Motor neuron (in vitro differentiated cells): Measurements from ENCODE around the gene COG4. TPM values are rescaled to one million over a fixed set of nuclear protein-coding genes. Genes with fewer than 3 reads are reported as not detected.
A peak's percentile ranks its signal among the peaks of the same experiment; 100 is the strongest.
"Not testable (repeated sequence)": the region's sequence is repeated elsewhere in the genome, so short reads cannot be mapped to it uniquely, and the experiment has no call there.

Experiments
- ATAC-seq, 8 experiments: fragments of 200-7000 bp; cut with Tn5 transposase; replicated peaks in 6 of 8; 2 replicates each; pipeline ENCODE4 v1.8.0; 2021; ENCODE audit warnings: mild to moderate bottlenecking in 8 of 8, moderate library complexity in 8 of 8
- H3K27ac ChIP-seq, 2 donors: fragments of 250-450 bp; sonication (Bioruptor Pico); 2 replicates each; pipeline ENCODE4 v1.9.0; 2021; ENCODE audit warnings: antibody characterized with exemption in 2 of 2, mild to moderate bottlenecking in 2 of 2, moderate library complexity in 1 of 2
- H3K4me1 ChIP-seq, 2 donors: fragments of 250-450 bp; sonication (Bioruptor Pico); replicated peaks in 1 of 2; 2 replicates each; pipeline ENCODE4 v1.6.1; 2021; ENCODE audit warnings: antibody characterized with exemption in 2 of 2, mild to moderate bottlenecking in 2 of 2, moderate library complexity in 1 of 2
- H3K4me3 ChIP-seq, 5 donors: fragments of 250-450 bp; sonication (Bioruptor Pico); 2 replicates each; pipeline ENCODE4 v1.9.0; 2021; ENCODE audit warnings: antibody characterized with exemption in 5 of 5, mild to moderate bottlenecking in 5 of 5, moderate library complexity in 4 of 5
- WGBS, 10 experiments: fragments of 450-650 bp; shearing (Covaris generic); methylation state at CpG; one replicate each; pipeline ENCODE4 v1.0.0; 2022; 5-methylcytosine and 5-hydroxymethylcytosine counted together
- in situ Hi-C, 9 experiments: fragments of 400-800 bp; cut with MboI; loops; one replicate each; pipeline ENCODE4 v1.15.0; 2021; ENCODE audit warnings: low sequenced_read_pairs in 9 of 9, low pct_unique_long_range_greater_than_20kb in 2 of 9; ENCODE audit not compliant: unreplicated experiment in 9 of 9
- total RNA-seq, 8 experiments: library from RNA; unstranded; fragments of 300-600 nt; gene quantifications; 2 replicates each; pipeline versions ENCODE4 v1.2.3 to v1.2.4, GENCODE V29; 2022

COG4 gene
- total RNA-seq, 8 experiments from 2014 or later: 43.4 to 84.9 (median 53.6) TPM

DNA sequence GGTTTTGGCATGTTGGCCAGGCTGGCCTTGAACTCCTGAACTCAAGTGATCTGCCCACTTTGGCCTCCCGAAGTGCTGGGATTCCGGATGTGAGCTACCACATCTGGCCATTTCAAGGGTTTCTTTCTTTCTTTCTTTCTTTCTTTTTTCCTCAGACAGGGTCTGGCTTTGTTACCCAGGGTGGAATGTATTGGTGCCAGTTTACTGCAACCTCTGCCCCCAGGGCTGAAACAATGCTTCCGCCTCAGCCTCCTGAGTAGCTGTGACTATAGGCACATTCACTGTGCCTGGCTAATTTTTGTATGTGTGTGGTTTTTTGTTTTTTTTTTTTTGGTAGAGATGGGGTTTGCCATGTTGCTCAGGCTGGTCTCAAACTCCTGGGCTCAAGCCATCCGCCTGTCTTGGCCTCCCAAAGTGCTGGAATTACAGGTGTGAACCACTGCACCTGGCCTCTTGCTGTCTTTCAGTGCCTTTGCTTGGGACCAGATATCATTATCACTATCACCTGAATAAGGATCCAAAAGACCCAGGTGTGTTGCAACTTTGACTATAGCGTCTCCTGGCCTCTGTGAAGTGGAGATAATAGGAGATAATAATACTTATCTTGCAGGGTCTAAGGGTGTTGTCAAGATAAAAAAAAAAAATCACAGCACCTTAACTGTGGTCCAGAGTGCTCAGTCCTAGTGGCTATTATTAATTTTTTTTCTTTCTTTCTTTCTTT lies 65.7 kb downstream of the COG4 start:
- Histone ChIP-seq H3K27ac (no peak overlapping the region), H3K4me3 (no peak overlapping the region), H3K4me1 (peaks cover 5 to 6% of the 10 kb centered on the region in 2 donors)
- no peak for ATAC-seq
- 76 to 100% (median 90%) methylated on average over 1 to 4 of the region's 5 CpGs; no CpG with 5 or more reads in 2 of the 10 experiments for WGBS, 10 experiments
- in situ Hi-C loops: no loop called here

- H3K4me3 ChIP-seq: no peak overlapping the region
- H3K27ac ChIP-seq: no peak overlapping the region
- ATAC-seq: no peak
- WGBS, 10 experiments: 17 to 88% (median 75%) methylated on average over 2 to 7 of the region's 7 CpGs; no CpG with 5 or more reads in 4 of the 10 experiments
- H3K4me1 ChIP-seq: peaks cover 5 to 6% of the 10 kb centered on the region in 2 donors
- in situ Hi-C loops: no loop called here
Observed at GRCh38 chr16:70455910-70456309, 67.4 kb downstream of the COG4 start.

DNA sequence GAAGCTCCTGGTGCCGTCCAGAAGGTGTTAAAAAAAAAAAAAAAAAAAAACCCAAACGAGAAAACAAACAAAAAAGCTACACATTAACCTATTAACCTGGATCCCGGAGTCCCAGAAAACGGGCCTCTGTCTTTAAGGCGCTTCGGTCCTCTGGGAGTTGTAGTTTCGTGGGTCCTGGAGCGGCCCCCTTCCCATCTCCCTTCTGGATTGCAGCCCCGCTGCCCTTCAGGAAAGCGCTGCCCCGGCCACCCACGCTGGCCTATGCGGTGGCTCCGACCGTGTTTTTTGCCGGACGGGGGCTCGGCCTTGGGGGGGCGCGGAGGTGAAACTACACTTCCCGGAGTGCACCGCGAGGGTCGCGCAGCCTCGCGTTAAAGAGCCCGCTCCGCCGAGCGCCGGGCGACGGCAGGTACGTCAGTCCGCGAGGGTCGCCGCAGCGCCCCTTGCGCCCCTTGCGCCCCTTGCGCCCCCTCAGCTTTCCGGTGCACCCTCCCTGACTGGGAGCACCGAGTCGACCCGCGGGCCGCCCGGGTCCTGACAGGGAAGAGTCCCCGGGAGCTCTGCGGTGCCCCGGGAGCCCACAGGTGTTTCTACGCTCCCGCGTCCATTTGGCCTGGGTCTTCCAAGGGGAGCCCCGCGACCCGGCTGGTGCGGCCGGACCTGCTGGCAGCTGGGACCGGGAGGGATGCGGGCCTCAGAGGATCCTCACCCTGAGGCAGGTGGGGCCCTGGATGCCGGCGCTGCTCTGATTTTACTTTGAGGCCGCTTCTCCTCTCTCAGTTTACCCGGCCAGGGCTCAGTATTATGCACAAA lies 68.9 kb downstream of the COG4 start, which contains the start of gene FCSK:
FCSK (plus strand) TSS at position 374 of the 813 bp plus-strand sequence. CDS start 8,596 bp downstream, outside the sequence.
- Histone ChIP-seq H3K27ac (peak within 1 kb of the TSS; percentile 100), H3K4me1 (peaks cover 5 to 6% of the 10 kb centered on the region in 2 donors), H3K4me3 (peak within 1 kb of the TSS; percentile 87 to 100 (median 92))
- in situ Hi-C loops: no loop called here
- peak; percentile 88 to 97 (median 95) for ATAC-seq
- WGBS, 10 experiments: 0 to 5% (median 1%) methylated on average over 1 to 15 of the region's 67 CpGs; no CpG with 5 or more reads in 3 of the 10 experiments

DNA sequence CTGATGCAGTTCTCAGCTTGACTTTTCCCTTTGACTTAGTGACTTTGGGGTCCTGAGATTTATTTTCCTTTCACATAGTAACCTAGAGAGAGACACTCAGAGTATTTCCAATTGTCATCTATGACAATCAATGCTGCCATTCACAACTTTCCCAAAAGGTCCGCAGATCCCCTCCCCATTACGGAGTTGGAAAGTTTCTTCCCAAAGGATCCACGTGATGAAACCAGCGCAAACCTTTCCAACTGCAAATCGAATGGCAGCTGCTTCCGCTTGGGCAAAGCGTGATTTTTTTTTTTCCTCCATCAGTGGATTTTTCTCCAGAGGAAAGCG lies 69.5 kb downstream of the COG4 start:
- 0 to 3% (median 0%) methylated on average over 2 to 8 of the region's 8 CpGs; no CpG with 5 or more reads in 2 of the 10 experiments for WGBS, 10 experiments
- in situ Hi-C loops: no loop called here
- peak; percentile 13 to 51 (median 24) for ATAC-seq
- Histone ChIP-seq H3K27ac (peak overlapping the region; percentile 100), H3K4me3 (peak overlapping the region; percentile 87 to 100 (median 92)), H3K4me1 (peaks cover 5 to 6% of the 10 kb centered on the region in 2 donors)

DNA sequence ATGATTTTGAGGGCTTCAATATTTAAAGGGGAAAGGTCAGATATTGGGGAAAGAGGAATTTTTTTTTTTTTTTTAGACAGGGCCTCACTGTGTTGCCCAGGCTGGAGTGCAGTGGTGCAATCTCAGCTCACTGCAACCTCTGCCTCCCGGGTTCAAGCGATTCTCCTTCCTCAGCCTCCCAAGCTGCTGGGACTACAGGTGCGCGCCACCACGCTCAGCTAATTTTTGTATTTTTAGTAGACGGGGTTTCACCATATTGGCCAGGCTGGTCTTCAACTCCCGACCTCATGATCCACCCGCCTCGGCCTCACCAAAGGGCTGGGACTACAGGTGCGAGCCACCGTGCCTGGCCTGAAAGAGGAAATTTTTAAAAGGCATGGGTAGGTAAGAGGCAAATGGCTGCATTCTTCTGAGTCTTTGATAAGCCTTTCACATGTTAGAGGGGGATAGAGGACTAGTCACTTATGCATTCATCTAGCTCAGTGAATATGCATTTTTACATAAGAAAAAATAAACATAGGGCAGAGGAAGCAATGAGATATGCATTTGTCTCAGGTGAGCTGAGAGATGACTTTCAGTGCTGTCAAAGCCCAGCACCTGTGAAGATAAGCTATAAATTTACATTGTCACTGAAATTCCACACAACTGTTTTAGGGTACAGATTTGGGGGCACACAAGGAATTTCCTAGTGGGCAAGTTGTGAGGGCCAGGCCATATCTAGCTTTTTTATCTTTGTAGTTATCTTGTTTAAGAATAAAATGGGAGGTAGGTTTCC lies 70.0 kb downstream of the COG4 start:
- 87 to 100% (median 96%) methylated on average over 1 to 8 of the region's 11 CpGs; no CpG with 5 or more reads in 4 of the 10 experiments for WGBS, 10 experiments
- Histone ChIP-seq H3K27ac (no peak overlapping the region), H3K4me3 (peak overlapping the region; percentile 87 to 100 (median 92)), H3K4me1 (peaks cover 5 to 6% of the 10 kb centered on the region in 2 donors)
- ATAC-seq: no peak
- in situ Hi-C loops: no loop called here

- 47% methylated on average over 6 of the region's 25 CpGs; no CpG with 5 or more reads in 9 of the 10 experiments for WGBS, 10 experiments
- H3K27ac ChIP-seq, H3K4me1 ChIP-seq, in situ Hi-C loops, H3K4me3 ChIP-seq, ATAC-seq: not testable (repeated sequence)
Observed at GRCh38 chr16:70451004-70451340, 72.4 kb downstream of the COG4 start.

GRCh38 chr16:70450142-70451003 lies 73.0 kb downstream of the COG4 start:
- ATAC-seq, in situ Hi-C loops, H3K4me1 ChIP-seq, H3K4me3 ChIP-seq, H3K27ac ChIP-seq: not testable (repeated sequence)
- WGBS, 10 experiments: 80 to 100% (median 100%) methylated on average over 1 to 7 of the region's 37 CpGs; no CpG with 5 or more reads in 3 of the 10 experiments

DNA sequence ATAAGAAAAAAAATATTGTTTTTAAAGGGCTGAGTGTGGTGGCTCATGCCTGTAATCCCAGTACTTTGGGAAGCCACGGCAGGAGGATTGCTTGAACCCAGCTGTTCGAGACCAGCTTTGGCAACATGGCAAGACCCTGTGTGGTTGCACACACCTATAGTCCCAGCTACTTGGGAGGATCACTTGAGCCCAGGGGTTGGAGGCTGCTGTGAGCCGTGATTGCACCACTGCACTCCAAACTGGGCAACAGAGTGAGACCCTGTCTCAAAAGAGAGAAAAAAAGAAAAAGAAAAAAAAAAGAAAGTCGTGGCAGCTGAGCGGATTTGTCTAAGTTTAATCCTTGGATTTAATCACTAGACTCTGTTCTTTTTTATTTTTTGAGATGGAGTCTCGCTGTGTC lies 75.3 kb downstream of the COG4 start:
- in situ Hi-C loops: no loop called here
- Histone ChIP-seq H3K4me1 (no peaks in the 10 kb centered on the region), H3K4me3 (no peak overlapping the region), H3K27ac (no peak overlapping the region)
- ATAC-seq: no peak
- WGBS, 10 experiments: 29 to 100% (median 87%) methylated on average over 1 to 6 of the region's 6 CpGs; no CpG with 5 or more reads in 2 of the 10 experiments

DNA sequence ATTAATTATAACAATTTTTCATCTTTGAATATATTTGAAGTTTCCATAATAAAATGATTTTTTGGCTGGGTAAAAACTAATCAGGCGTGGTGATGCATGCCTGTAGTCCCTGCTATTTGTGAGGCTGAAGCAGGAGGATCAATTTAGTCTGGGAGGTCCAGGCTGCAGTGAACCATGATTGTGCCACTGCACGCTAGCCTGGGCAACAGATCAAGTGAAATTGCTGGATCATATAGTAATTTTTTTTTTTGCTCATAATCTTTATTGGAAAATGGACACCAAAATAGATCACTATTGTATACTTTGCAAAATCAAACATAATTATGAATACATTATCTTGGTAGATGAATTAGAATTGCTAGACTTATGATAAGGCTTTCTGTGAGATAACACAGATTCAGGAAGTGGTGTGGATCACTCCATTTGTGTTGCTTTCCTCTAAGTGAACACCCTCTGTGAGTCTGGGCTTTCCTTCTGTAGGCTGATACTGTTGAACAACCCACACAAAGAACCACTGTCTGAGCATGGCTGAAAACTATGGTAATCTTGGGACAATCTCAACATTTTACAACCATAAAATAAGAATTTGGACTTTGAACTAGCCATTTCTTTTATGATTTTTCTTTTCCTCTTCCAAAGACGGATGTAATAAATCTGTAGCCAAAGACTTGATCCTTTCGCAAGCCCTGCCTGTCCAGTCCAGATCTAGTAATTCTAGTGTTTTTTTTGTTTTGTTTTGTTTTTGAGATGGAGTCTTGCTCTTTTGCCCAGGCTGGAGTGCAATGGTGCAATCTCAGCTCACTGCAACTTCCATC lies 78.9 kb downstream of the COG4 start:
- no peak overlapping the region for H3K4me3 ChIP-seq
- 79 to 100% (median 91%) methylated on average over 1 to 4 of the region's 4 CpGs for WGBS, 10 experiments
- peaks cover 5% of the 10 kb centered on the region in 2 donors for H3K4me1 ChIP-seq
- in situ Hi-C loops: no loop called here
- no peak for ATAC-seq
- H3K27ac ChIP-seq: no peak overlapping the region

GRCh38 chr16:70442344-70442743 lies 81.0 kb downstream of the COG4 start:
- in situ Hi-C loops: no loop called here
- Histone ChIP-seq H3K4me3 (no peak overlapping the region), H3K27ac (no peak overlapping the region), H3K4me1 (peaks cover 5 to 12% of the 10 kb centered on the region in 2 donors)
- WGBS, 10 experiments: 40 to 100% (median 83%) methylated on average over 1 to 5 of the region's 7 CpGs; no CpG with 5 or more reads in 2 of the 10 experiments
- ATAC-seq: no peak

DNA sequence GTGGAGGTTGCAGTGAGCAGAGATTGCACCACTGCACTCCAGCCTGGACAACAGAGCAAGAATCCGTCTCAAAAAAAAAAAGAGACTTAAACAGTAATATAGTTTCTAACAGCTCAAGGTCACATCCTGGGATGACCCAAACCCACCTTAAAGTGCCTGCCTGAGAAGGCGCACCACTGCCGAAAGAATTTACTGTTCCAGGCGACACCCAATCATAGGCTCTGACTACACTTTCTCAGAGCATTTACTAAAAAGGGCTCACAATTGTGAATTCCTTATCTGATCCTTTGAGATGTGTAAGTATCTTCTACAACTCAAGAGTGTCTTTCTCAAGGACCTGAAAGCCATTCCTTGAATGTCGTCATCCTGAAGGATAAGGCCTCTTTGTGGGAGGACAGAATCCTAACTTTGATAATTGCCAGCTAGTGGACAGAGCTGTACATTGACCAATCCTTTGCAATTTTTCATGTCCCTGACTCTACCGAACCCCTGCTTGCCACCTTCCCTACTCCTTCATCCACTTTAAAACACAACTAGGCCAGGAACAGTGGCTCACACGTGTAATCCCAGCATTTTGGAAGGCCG lies 81.9 kb downstream of the COG4 start:
- 40 to 100% (median 90%) methylated on average over 1 to 8 of the region's 8 CpGs; no CpG with 5 or more reads in 2 of the 10 experiments for WGBS, 10 experiments
- H3K27ac ChIP-seq: no peak overlapping the region
- in situ Hi-C loops: no loop called here
- H3K4me1 ChIP-seq: peaks cover 13 to 21% of the 10 kb centered on the region in 2 donors
- ATAC-seq: no peak
- H3K4me3 ChIP-seq: no peak overlapping the region
